HepG2 (cell line): ENCODE measurements around the gene SRBD1. TPM values are rescaled to one million over a fixed set of nuclear protein-coding genes. Genes with fewer than 3 reads are reported as not detected.

Experiments
- ATAC-seq: fragments of 200-7000 bp; cut with Tn5 transposase; 3 replicates; pipeline ENCODE4 v1.9.1; 2020; ENCODE audit warnings: mild to moderate bottlenecking, moderate library complexity
- BruUV-seq: library from RNA; stranded (reverse); fragments of 400-500 nt; replicated peaks from 2 replicates; lab custom pipeline; 2021; lab: Mats Ljungman, UMichigan
- CTCF ChIA-PET: fragments of 300-600 bp; formaldehyde crosslinking; extraction: SDS; loops from one replicate; lab custom pipeline; 2021; ENCODE audit warnings: low total read pairs, inconsistent platforms, low intra/inter-chr PET ratio; lab: Yijun Ruan, JAX
- POLR2A ChIA-PET: fragments of 350-600 bp; sonication (Branson Sonifier 250); formaldehyde crosslinking; loops from one replicate; lab custom pipeline; 2020; ENCODE audit warnings: antibody characterized with exemption, inconsistent platforms; lab: Yijun Ruan, JAX
- DNase-seq: peaks from one replicate; pipeline ENCODE4 v3.0.0-alpha.2; 2015; ENCODE audit warnings: low spot score
- FAIRE-seq: peaks from 3 replicates; lab custom pipeline; 2011; peaks lifted over from hg19 to GRCh38; lab: Jason Lieb, UNC
- H2AFZ ChIP-seq: one replicate; pipeline ENCODE4 v1.6.1; 2011; ENCODE audit warnings: low read length, inconsistent platforms
- H3K27ac ChIP-seq: fragments of 300-600 bp; 3 replicates; pipeline ENCODE4 v1.8.0; 2011; ENCODE audit warnings: mixed run types, mild to moderate bottlenecking, mixed read lengths, low read length, inconsistent platforms; ENCODE audit not compliant: insufficient read depth; ENCODE audit errors: extremely low read length
- H3K27me3 ChIP-seq, 2 experiments: fragments of 200-600 bp in 1 of 2; 2 replicates in 1 of 2; 3 replicates in 1 of 2; pipeline versions ENCODE4 v1.6.0 to v1.8.0; 2011; ENCODE audit warnings: low read length in 2 of 2, mild to moderate bottlenecking in 2 of 2, moderate library complexity in 2 of 2, inconsistent platforms in 1 of 2; ENCODE audit not compliant: insufficient read depth in 2 of 2, control insufficient read depth in 1 of 2
- H3K36me3 ChIP-seq, 2 experiments: fragments of 200-600 bp in 1 of 2; replicated peaks in 1 of 2; 2 replicates in 1 of 2; 3 replicates in 1 of 2; pipeline versions ENCODE4 v1.5.1 to v1.8.0; 2011; ENCODE audit warnings: low read length in 2 of 2, inconsistent platforms in 1 of 2; ENCODE audit not compliant: insufficient read depth in 2 of 2, control insufficient read depth in 1 of 2
- H3K4me1 ChIP-seq: 2 replicates; pipeline ENCODE4 v1.5.1; 2012; ENCODE audit warnings: low read length, inconsistent platforms; ENCODE audit not compliant: insufficient read depth
- H3K4me2 ChIP-seq: 2 replicates; pipeline ENCODE4 v1.6.0; 2011; ENCODE audit warnings: low read depth, low read length, inconsistent platforms
- H3K4me3 ChIP-seq, 3 experiments: fragments of 200-600 bp in 1 of 3; sonication (generic), shearing (Covaris generic) in 1 of 3; replicated peaks in 1 of 3; 2 replicates each; pipeline ENCODE4 v1.5.1; 2011 to 2016; ENCODE audit warnings: low read length in 3 of 3, inconsistent platforms in 2 of 3, low read depth in 2 of 3, mild to moderate bottlenecking in 2 of 3, control low read depth in 1 of 3, mixed read lengths in 1 of 3; ENCODE audit not compliant: insufficient read depth in 1 of 3
- H3K79me2 ChIP-seq: one replicate; pipeline ENCODE4 v1.6.1; 2011; ENCODE audit warnings: low read length, inconsistent platforms; ENCODE audit not compliant: insufficient read depth
- H3K9ac ChIP-seq: 2 replicates; pipeline ENCODE4 v1.6.0; 2011; ENCODE audit warnings: mild to moderate bottlenecking, low read depth, low read length, inconsistent platforms; ENCODE audit not compliant: insufficient read depth
- H3K9me3 ChIP-seq: 2 replicates; pipeline ENCODE4 v1.5.1; 2012; ENCODE audit warnings: mild to moderate bottlenecking, low read length
- H4K20me1 ChIP-seq: 2 replicates; pipeline ENCODE4 v1.6.0; 2011; ENCODE audit warnings: inconsistent platforms, mild to moderate bottlenecking, low read length, moderate library complexity; ENCODE audit not compliant: insufficient read depth
- AKNA ChIP-seq: sonication (generic); formaldehyde crosslinking; IDR thresholded peaks from 2 replicates; pipeline ENCODE4 v1.4.0; 2020; ENCODE audit warnings: missing genetic modification reagents, borderline replicate concordance
- ATRX ChIP-seq: sonication (generic); formaldehyde crosslinking; IDR thresholded peaks from 2 replicates; pipeline ENCODE4 v1.4.0; 2020; ENCODE audit warnings: missing genetic modification reagents, borderline replicate concordance
- FOSL2 ChIP-seq: sonication (generic); formaldehyde crosslinking; IDR thresholded peaks from 2 replicates; pipeline ENCODE4 v1.4.0; 2020; ENCODE audit warnings: missing genetic modification reagents
- NFKBIZ ChIP-seq: IDR thresholded peaks from 2 replicates; pipeline ENCODE4 v1.6.1; 2018; ENCODE audit warnings: missing genetic modification reagents, missing compliant biosample characterization
- RBAK ChIP-seq: sonication (generic); formaldehyde crosslinking; IDR thresholded peaks from 2 replicates; pipeline ENCODE4 v1.5.1; 2020; ENCODE audit warnings: mild to moderate bottlenecking, missing genetic modification reagents
- TBX3 ChIP-seq: fragments of 450-650 bp; IDR thresholded peaks from 2 replicates; pipeline ENCODE4 v1.6.1; 2017; ENCODE audit warnings: antibody characterized with exemption, mild to moderate bottlenecking, inconsistent platforms, borderline replicate concordance
- ZBTB42 ChIP-seq: sonication (generic); formaldehyde crosslinking; IDR thresholded peaks from 2 replicates; pipeline ENCODE4 v1.5.0; 2020; ENCODE audit warnings: mild to moderate bottlenecking, missing genetic modification reagents
- WGBS: methylation state at CpG from one replicate; pipeline ENCODE4 v1.1.6; 2017; ENCODE audit warnings: low lambda C conversion rate; 5-methylcytosine and 5-hydroxymethylcytosine counted together
- in situ Hi-C: cut with HindIII; loops from 2 replicates; pipeline ENCODE4 v1.10.0; 2017; ENCODE audit warnings: low pct_unique_long_range_greater_than_20kb; ENCODE audit not compliant: extremely low pct_ligation_motif_present
- intact Hi-C: fragments of 100-400 bp; cut with micrococcal nuclease; formaldehyde crosslinking; loops from one replicate; pipeline ENCODE4 v1.10.0; 2022; ENCODE audit not compliant: unreplicated experiment
- polyA plus RNA-seq, 8 experiments: library from polyadenylated mRNA; depleted of rRNA in 3 of 8; stranded (reverse) in 7 of 8; unstranded in 1 of 8; fragments of >200 nt; fragmentation: Illumina TruSeq in 4 of 8; extraction: Trizol in 4 of 8; gene quantifications; 2 replicates each; pipeline versions ENCODE4 v1.2.1 to v1.2.3, GENCODE V29; 2011 to 2016; ENCODE audit warnings: low read depth in 4 of 8, missing spikeins in 1 of 8, mixed read lengths in 1 of 8; ENCODE audit not compliant: insufficient read depth in 1 of 8
- total RNA-seq, 5 experiments: library from RNA; depleted of rRNA; stranded (reverse); fragments of >200 nt; fragmentation: Illumina TruSeq; extraction: Trizol; gene quantifications; 2 replicates each; pipeline ENCODE4 v1.2.3, GENCODE V29; 2016; ENCODE audit warnings: low read depth in 1 of 5
- TF ChIP-seq, protein P1 (sequence below): sonication (generic); formaldehyde crosslinking; IDR thresholded peaks from 2 replicates; pipeline ENCODE4 v1.5.1; 2020; ENCODE audit warnings: mild to moderate bottlenecking, missing genetic modification reagents, moderate library complexity

SRBD1 gene
- total and polyA plus RNA-seq, 2 of the 13 experiments (the other 11 are each of a cell fraction or from before 2014, with no cell fraction given), result 3.2 to 23.9 TPM

GRCh38 chr2:45401431-45401922, 209.6 kb downstream of the SRBD1 start:
- Histone ChIP-seq H2AFZ (no peak overlapping the region), H3K36me3 (no peaks in the 10 kb centered on the region), H3K27me3 (no peaks in the 10 kb centered on the region), H3K4me2 (no peak overlapping the region), H4K20me1 (no peaks in the 10 kb centered on the region), H3K27ac (no peak overlapping the region), H3K79me2 (no peaks in the 10 kb centered on the region), H3K4me3 (no peak overlapping the region), H3K9me3 (no peaks in the 10 kb centered on the region), H3K4me1 (no peaks in the 10 kb centered on the region), H3K9ac (no peak overlapping the region)
- intact Hi-C loops, result no loop called here
- 97% methylated on average over 5 of the region's 5 CpGs for WGBS
- ChIA-PET POLR2A (no interaction called here), CTCF (no interaction called here)
- DNase-seq (no peak), ATAC-seq (no peak), FAIRE-seq (no peak)
- no TSS peak for BruUV-seq
- in situ Hi-C loops, result no loop called here
- TF ChIP-seq TBX3 (no peak), AKNA (CRISPR knock-in tag) (no peak), FOSL2 (CRISPR knock-in tag) (no peak), RBAK (CRISPR knock-in tag) (no peak), ZBTB42 (CRISPR knock-in tag) (no peak), NFKBIZ (CRISPR knock-in tag) (no peak), ATRX (no peak)
- TF ChIP-seq, protein P1, sequence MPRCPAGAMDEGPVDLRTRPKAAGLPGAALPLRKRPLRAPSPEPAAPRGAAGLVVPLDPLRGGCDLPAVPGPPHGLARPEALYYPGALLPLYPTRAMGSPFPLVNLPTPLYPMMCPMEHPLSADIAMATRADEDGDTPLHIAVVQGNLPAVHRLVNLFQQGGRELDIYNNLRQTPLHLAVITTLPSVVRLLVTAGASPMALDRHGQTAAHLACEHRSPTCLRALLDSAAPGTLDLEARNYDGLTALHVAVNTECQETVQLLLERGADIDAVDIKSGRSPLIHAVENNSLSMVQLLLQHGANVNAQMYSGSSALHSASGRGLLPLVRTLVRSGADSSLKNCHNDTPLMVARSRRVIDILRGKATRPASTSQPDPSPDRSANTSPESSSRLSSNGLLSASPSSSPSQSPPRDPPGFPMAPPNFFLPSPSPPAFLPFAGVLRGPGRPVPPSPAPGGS (CRISPR knock-in tag), result no peak
